B cell (primary cell): Measurements from ENCODE around the gene EXOC6B. TPM values are rescaled to one million over a fixed set of nuclear protein-coding genes. Genes with fewer than 3 reads are reported as not detected.
"Not testable (repeated sequence)": the region's sequence is repeated elsewhere in the genome, so short reads cannot be mapped to it uniquely, and the experiment has no call there.

Source experiments
- ATAC-seq: fragments of 200-7000 bp; cut with Tn5 transposase; one replicate; pipeline ENCODE4 v1.10.0; 2021; ENCODE audit warnings: low read depth, mild to moderate bottlenecking, moderate number of reproducible peaks, moderate library complexity
- CTCF ChIA-PET: fragments of 350-600 bp; sonication (Branson Sonifier 250); formaldehyde crosslinking; loops from one replicate; lab custom pipeline; 2021; ENCODE audit warnings: antibody characterized with exemption, inconsistent platforms; lab: Charles Lee
- POLR2A ChIA-PET: fragments of 350-600 bp; sonication (Branson Sonifier 250); formaldehyde crosslinking; loops from one replicate; lab custom pipeline; 2021; ENCODE audit warnings: antibody characterized with exemption; lab: Charles Lee
- DNase-seq: peaks from one replicate; pipeline ENCODE4 v3.0.0; 2013
- H2AFZ ChIP-seq: 2 replicates; pipeline ENCODE4 v1.6.1; 2012; ENCODE audit warnings: mild to moderate bottlenecking, low read depth, low read length; ENCODE audit not compliant: insufficient read depth, poor library complexity, severe bottlenecking
- H3K27ac ChIP-seq, 2 donors: 1 replicate in 1 of 2; 2 replicates in 1 of 2; pipeline ENCODE4 v1.5.1; 2012 to 2013; ENCODE audit warnings: low read length in 2 of 2, mild to moderate bottlenecking in 2 of 2, moderate library complexity in 1 of 2
- H3K27me3 ChIP-seq, 4 experiments: fragments of 200-600 bp in 1 of 4; sonication (generic) in 1 of 4; replicated peaks in 1 of 4; 1 replicate in 2 of 4; 2 replicates in 2 of 4; pipeline versions ENCODE4 v1.6.1 to v1.7.0; 2013 to 2016; ENCODE audit warnings: low read length in 3 of 4, mild to moderate bottlenecking in 2 of 4, mixed read lengths in 1 of 4, moderate library complexity in 1 of 4; ENCODE audit not compliant: insufficient read depth in 4 of 4, control insufficient read depth in 3 of 4; ENCODE audit errors: control extremely low read depth in 1 of 4
- H3K36me3 ChIP-seq, 2 experiments: replicated peaks in 1 of 2; 1 replicate in 1 of 2; 2 replicates in 1 of 2; pipeline versions ENCODE4 v1.6.1 to v1.7.1; 2013; ENCODE audit warnings: low read length in 1 of 2; ENCODE audit not compliant: insufficient read depth in 2 of 2, control insufficient read depth in 1 of 2; ENCODE audit errors: control extremely low read depth in 1 of 2, extremely low read depth in 1 of 2
- H3K4me1 ChIP-seq, 2 donors: fragments of 200-600 bp in 1 of 2; sonication (generic) in 1 of 2; 1 replicate in 1 of 2; 2 replicates in 1 of 2; pipeline versions ENCODE4 v1.5.1 to v1.6.1; 2013 to 2017; ENCODE audit warnings: low read length in 2 of 2; ENCODE audit not compliant: control insufficient read depth in 2 of 2, insufficient read depth in 2 of 2
- H3K4me2 ChIP-seq: replicated peaks from 2 replicates; pipeline ENCODE3; 2012; ENCODE audit warnings: mild to moderate bottlenecking, low read depth, low read length; ENCODE audit not compliant: poor library complexity, severe bottlenecking
- H3K4me3 ChIP-seq, 5 experiments: fragments of 200-600 bp in 1 of 5; sonication (generic) in 1 of 5; 1 replicate in 3 of 5; 2 replicates in 2 of 5; pipeline versions ENCODE4 v1.5.1 to v1.7.0; 2011 to 2016; ENCODE audit warnings: low read length in 4 of 5, mild to moderate bottlenecking in 4 of 5, low read depth in 2 of 5, control low read depth in 1 of 5, moderate library complexity in 1 of 5; ENCODE audit not compliant: insufficient read depth in 1 of 5; ENCODE audit errors: control extremely low read depth in 1 of 5, extremely low read depth in 1 of 5
- H3K79me2 ChIP-seq: fragments of 200-600 bp; sonication (generic); one replicate; pipeline ENCODE4 v1.6.0; 2016; ENCODE audit warnings: low read length; ENCODE audit not compliant: control insufficient read depth, insufficient read depth
- H3K9ac ChIP-seq: fragments of 200-600 bp; sonication (generic); 2 replicates; pipeline ENCODE4 v1.6.1; 2017; ENCODE audit warnings: mild to moderate bottlenecking, low read length, moderate library complexity
- H3K9me3 ChIP-seq, 3 donors: one replicate each; pipeline versions ENCODE4 v1.6.1 to v1.7.1; 2013; ENCODE audit warnings: low read length in 2 of 3; ENCODE audit not compliant: control insufficient read depth in 2 of 3, insufficient read depth in 1 of 3; ENCODE audit errors: control extremely low read depth in 1 of 3
- H4K20me1 ChIP-seq: 2 replicates; pipeline ENCODE4 v1.6.0; 2012; ENCODE audit warnings: mild to moderate bottlenecking, low read length; ENCODE audit not compliant: insufficient read depth, control insufficient read depth, poor library complexity, severe bottlenecking
- H3K27ac Mint-ChIP-seq: one replicate; pipeline ENCODE4 v1.8.0; 2021; ENCODE audit warnings: mixed read lengths
- H3K27me3 Mint-ChIP-seq: one replicate; pipeline ENCODE4 v1.8.0; 2021; ENCODE audit warnings: mixed read lengths
- H3K4me1 Mint-ChIP-seq: one replicate; pipeline ENCODE4 v1.8.0; 2021; ENCODE audit warnings: mixed read lengths
- H3K4me3 Mint-ChIP-seq: one replicate; pipeline ENCODE4 v1.8.0; 2021; ENCODE audit warnings: mixed read lengths
- H3K9me3 Mint-ChIP-seq: one replicate; pipeline ENCODE4 v1.8.0; 2022; ENCODE audit warnings: mixed read lengths; ENCODE audit not compliant: insufficient read depth
- CTCF ChIP-seq: fragments of 200-600 bp; IDR thresholded peaks from one replicate; pipeline ENCODE4 v1.8.0; 2022; ENCODE audit warnings: antibody characterized with exemption, mild to moderate bottlenecking
- EZH2 ChIP-seq: IDR thresholded peaks from 2 replicates; pipeline ENCODE4 v1.6.1; 2012; ENCODE audit warnings: borderline replicate concordance, low read depth, mild to moderate bottlenecking, moderate library complexity, low read length; ENCODE audit not compliant: insufficient read depth, poor library complexity, severe bottlenecking
- WGBS: methylation state at CpG from one replicate; pipeline ENCODE4 v1.1.5; 2013; ENCODE audit warnings: missing lambda C conversion rate; ENCODE audit not compliant: insufficient coverage; 5-methylcytosine and 5-hydroxymethylcytosine counted together
- intact Hi-C: fragments of 100-400 bp; cut with micrococcal nuclease; formaldehyde crosslinking; loops from one replicate; pipeline ENCODE4 v1.10.0; 2022
- polyA plus RNA-seq: library from polyadenylated mRNA; depleted of rRNA; stranded (reverse); fragments of >200 nt; gene quantifications from 2 replicates; pipeline ENCODE4 v1.2.3, GENCODE V29; 2012
- total RNA-seq, 2 donors: library from RNA; stranded (reverse); fragments of 120-200 nt in 1 of 2; gene quantifications; 1 replicate in 1 of 2; 2 replicates in 1 of 2; pipeline versions ENCODE4 v1.2.3 to v1.2.4, GENCODE V29; 2013 to 2022

Gene EXOC6B
- total and polyA plus RNA-seq, 2 donors (not counting 1 experiment from before 2014, with no cell fraction given): 4.8 to 22.6 TPM

GRCh38 chr2:72539071-72539552, 286.7 kb downstream of the EXOC6B start:
- Histone ChIP-seq H3K9me3 (no peaks in the 10 kb centered on the region), H3K79me2 (no peaks in the 10 kb centered on the region), H3K9ac (no peak overlapping the region), H3K4me2 (no peak overlapping the region), H3K27ac (no peak overlapping the region), H3K36me3 (no peaks in the 10 kb centered on the region), H3K4me1 (no peaks in the 10 kb centered on the region), H2AFZ (no peak overlapping the region), H4K20me1 (no peaks in the 10 kb centered on the region), H3K27me3 (no peaks in the 10 kb centered on the region), H3K4me3 (no peak overlapping the region)
- ATAC-seq (no peak), DNase-seq (no peak)
- CTCF ChIA-PET: no interaction called here
- Mint-ChIP-seq H3K4me1 (no peaks in the 10 kb centered on the region), H3K27me3 (no peaks in the 10 kb centered on the region), H3K9me3 (peaks cover 4% of the 10 kb centered on the region), H3K4me3 (no peak overlapping the region), H3K27ac (no peak overlapping the region)
- TF ChIP-seq CTCF (no peak), EZH2 (no peak)
- POLR2A ChIA-PET: no interaction called here
- intact Hi-C loops: no loop called here
- WGBS: no CpG with 5 or more reads among the region's 2 CpGs

GRCh38 chr2:72538486-72538885, 287.3 kb downstream of the EXOC6B start:
- Histone ChIP-seq H3K9ac (no peak overlapping the region), H3K27me3 (no peaks in the 10 kb centered on the region), H2AFZ (no peak overlapping the region), H3K4me1 (no peaks in the 10 kb centered on the region), H3K27ac (no peak overlapping the region), H3K9me3 (no peaks in the 10 kb centered on the region), H4K20me1 (no peaks in the 10 kb centered on the region), H3K4me3 (no peak overlapping the region), H3K4me2 (no peak overlapping the region), H3K36me3 (no peaks in the 10 kb centered on the region), H3K79me2 (no peaks in the 10 kb centered on the region)
- DNase-seq (no peak), ATAC-seq (no peak)
- Mint-ChIP-seq H3K27me3 (no peaks in the 10 kb centered on the region), H3K9me3 (peaks cover 4% of the 10 kb centered on the region), H3K27ac (no peak overlapping the region), H3K4me3 (no peak overlapping the region), H3K4me1 (no peaks in the 10 kb centered on the region)
- intact Hi-C loops: no loop called here
- CTCF ChIA-PET: interaction anchor here (0.7 kb wide), 1 partner anchor 614 kb away, joined by 3 read pairs; no protein-coding TSS in a partner anchor
- POLR2A ChIA-PET: no interaction called here
- WGBS: no CpG with 5 or more reads among the region's 2 CpGs
- no peak for TF ChIP-seq CTCF
- TF ChIP-seq EZH2: no peak

GRCh38 chr2:72535586-72535985, 290.2 kb downstream of the EXOC6B start:
- H3K27ac Mint-ChIP-seq, POLR2A ChIA-PET, H3K27me3 Mint-ChIP-seq: not testable (repeated sequence)

More at GRCh38 chr2:72535586-72535985, 290.2 kb downstream of the EXOC6B start:
- H3K4me1 Mint-ChIP-seq, H2AFZ ChIP-seq, ATAC-seq, intact Hi-C loops, H3K4me3 ChIP-seq, H3K27me3 ChIP-seq, H3K4me3 Mint-ChIP-seq, H3K36me3 ChIP-seq, H3K4me2 ChIP-seq, H3K79me2 ChIP-seq, H4K20me1 ChIP-seq, H3K9me3 Mint-ChIP-seq, DNase-seq, H3K9ac ChIP-seq, H3K4me1 ChIP-seq, H3K9me3 ChIP-seq, CTCF ChIA-PET, H3K27ac ChIP-seq: not testable (repeated sequence)
- WGBS: 100% methylated on average over 1 of the region's 8 CpGs
